GM18505 (cell line): ENCODE results near the gene PAK4.
"Not testable (repeated sequence)": the region's sequence is repeated elsewhere in the genome, so short reads cannot be mapped to it uniquely, and the experiment has no call there.

Source experiments
- ATAC-seq: cut with Tn5 transposase; IDR thresholded peaks from one replicate; pipeline ENCODE4 v1.9.1; 2021; ENCODE audit not compliant: unreplicated experiment
- POLR2A ChIP-seq: IDR thresholded peaks from 4 replicates; pipeline ENCODE4 v1.6.1; 2011; ENCODE audit warnings: borderline replicate concordance; ENCODE audit not compliant: insufficient read depth, insufficient read length; ENCODE audit errors: extremely low read depth

PAK4 gene

DNA sequence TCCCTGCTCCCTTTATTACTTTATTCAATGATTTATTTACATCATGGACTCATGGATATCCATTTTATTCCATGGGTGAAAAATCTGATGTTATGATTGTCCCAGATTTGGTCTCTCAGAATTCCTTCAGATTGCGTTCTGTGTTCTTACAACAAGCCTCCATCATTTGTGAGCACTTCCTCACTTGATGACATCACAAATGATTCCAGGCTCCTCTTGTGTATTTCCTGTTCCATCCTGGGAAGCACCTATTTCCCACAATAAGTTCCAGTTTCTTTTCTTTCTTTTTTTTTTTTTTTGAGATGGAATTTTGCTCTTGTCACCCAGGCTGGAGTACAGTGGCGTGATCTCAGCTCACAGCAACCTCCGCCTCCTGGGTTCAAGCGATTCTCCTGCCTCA lies 34.7 kb upstream of the PAK4 start:
- no peak for TF ChIP-seq POLR2A

DNA sequence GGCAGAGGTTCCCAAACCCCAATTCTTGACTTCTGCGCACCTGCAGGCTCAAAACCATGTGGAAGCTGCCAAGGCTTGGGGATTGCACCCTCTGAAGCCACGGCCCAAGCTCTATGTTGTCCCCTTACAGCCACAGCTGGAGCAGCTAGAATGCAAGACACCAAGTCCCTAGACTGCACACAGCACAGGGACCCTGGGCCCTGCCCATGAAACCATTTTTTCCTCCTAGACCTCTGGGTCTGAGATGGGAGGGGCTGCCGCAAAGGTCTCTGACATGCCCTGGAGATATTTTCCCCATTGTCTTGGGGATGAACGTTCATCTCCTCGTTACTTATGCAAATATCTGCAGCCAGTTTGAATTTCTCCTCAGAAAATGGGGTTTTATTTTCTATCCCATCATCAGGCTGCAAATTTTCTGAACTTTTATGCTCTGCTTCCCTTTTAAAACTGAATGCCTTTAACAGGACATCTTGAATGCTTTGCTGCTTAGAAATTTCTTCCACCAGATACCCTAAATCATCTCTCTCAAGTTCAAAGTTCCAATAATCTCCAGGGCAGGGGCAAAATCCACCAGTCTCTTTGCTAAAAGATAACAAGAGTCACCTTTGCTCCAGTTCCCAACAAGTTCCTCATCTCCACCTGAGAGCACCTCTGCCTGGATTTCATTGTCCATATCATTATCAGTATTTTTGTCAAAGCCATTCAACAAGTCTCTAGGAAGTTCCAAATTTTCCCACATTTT lies 29.6 kb upstream of the PAK4 start:
- not testable (repeated sequence) for ATAC-seq

More for the DNA sequence above, 34.7 kb upstream of the PAK4 start:
- no peak for ATAC-seq

DNA sequence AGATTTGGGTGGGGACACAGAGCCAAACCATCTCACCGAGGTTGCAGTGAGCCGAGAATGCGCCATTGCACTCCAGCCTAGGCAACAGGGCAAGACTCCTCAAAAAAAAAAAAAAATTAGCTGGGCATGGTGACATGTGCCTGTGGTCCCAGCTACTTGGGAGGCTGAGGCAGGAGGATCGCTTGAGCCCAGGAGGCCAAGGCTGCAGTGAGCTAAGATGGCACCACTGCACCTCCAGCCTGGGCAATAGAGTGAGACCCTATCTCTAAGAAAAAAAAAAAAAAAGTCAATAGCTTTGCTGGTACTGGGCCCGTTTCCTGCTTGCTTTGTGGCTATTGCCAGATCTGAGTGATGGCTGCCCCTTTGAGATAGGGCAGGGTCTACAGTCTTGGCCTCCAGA lies 28.3 kb upstream of the PAK4 start:
- ATAC-seq, result no peak
- TF ChIP-seq POLR2A, result no peak

DNA sequence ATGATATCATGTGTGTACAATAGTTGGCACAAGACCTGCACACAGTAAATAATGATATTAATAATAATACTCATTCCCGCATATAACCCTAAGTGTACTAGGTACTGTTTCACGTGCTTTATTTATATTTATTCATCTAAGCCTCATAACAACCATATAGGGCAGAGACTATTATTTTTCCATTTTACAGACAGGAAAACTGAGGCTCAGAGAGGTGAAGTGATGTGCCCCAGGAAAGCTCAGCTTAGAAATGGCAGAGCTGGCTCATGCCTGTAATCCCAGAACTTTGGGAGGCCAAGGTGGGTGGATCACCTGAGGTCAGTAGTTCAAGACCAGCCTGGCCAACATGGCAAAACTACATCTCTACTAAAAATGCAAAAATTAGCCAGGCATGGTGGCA lies 27.9 kb upstream of the PAK4 start:
- no peak for TF ChIP-seq POLR2A
- ATAC-seq, result no peak

DNA sequence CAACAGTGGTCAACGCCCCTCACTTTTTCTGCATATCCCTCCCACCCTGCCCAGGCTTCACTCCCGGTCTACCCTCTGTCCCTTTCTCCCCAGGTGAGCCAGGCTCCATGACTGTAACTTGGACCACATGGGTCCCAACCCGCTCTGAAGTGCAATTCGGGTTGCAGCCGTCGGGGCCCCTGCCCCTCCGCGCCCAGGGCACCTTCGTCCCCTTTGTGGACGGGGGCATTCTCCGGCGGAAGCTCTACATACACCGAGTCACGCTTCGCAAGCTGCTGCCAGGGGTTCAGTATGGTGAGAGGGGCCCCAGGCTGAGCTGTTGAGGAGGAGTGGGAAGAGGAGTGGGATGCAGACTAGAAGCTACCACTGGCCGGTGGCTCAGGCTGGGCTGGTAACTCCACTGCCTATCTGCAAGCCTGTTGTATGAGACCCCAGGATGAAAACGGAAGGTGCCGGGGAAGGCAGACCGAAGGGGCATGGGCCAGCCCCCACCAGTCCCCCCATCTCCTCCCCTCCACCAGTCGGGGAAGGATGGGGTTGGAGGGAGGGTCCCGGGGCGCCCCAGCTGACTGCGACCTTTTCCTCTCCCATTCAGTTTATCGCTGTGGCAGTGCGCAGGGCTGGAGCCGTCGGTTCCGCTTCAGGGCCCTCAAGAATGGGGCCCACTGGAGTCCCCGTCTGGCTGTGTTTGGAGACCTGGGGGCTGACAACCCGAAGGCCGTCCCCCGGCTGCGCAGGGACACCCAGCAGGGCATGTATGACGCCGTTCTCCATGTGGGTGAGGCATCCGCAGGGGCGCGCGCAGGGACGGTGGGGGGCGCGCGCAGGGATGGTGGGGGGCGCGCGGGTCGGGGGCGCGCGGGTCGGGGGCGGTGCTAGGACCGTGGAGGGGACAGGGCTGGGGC lies 27.0 kb upstream of the PAK4 start:
- ATAC-seq, result no peak
- no peak for TF ChIP-seq POLR2A

DNA sequence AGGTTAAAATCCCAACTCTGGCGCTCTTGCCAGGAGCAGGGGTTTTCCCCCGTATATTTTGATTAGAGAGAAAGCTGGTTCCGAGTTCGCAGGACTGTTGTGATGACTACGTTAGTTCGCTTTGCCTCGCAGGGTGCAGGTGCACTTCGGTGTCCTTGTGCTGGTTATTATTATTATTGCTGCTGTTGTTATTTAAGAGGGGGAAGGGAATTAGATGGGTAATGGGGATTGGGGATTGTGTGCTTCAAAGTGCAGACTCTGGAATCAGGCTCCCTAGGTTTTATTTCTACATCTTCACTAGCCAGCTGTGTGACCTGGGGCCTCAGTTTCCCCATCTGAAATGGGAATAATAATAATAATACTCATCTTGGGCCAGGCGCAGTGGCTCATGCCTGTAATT lies 26.2 kb upstream of the PAK4 start:
- no peak for ATAC-seq
- no peak for TF ChIP-seq POLR2A

DNA sequence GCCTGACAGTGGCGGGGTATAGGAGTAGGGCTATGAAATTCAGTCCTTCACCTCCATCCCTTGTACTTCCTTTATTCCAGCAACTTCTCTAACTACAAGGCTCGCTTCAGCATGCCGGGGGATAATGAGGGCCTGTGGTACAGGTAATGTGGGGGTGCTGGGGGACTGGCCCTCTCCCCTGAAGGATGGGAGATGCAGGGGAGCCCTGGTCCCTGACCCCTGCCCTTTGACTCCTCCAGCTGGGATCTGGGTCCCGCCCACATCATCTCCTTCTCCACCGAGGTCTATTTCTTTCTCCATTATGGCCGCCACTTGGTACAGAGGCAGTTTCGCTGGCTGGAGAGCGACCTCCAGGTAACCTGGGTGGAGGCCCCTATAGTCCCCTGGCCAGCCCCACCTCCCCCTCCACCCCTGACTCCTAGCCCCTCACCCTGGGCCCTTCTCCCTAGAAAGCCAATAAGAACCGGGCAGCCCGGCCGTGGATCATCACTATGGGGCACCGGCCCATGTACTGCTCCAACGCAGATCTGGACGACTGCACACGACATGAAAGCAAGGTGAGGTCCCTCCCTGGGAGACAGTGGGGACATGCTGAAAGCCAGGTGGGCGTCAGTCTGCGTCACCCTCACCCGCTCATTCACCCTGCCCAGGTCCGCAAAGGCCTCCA lies 25.0 kb upstream of the PAK4 start:
- no peak for TF ChIP-seq POLR2A
- no peak for ATAC-seq

DNA sequence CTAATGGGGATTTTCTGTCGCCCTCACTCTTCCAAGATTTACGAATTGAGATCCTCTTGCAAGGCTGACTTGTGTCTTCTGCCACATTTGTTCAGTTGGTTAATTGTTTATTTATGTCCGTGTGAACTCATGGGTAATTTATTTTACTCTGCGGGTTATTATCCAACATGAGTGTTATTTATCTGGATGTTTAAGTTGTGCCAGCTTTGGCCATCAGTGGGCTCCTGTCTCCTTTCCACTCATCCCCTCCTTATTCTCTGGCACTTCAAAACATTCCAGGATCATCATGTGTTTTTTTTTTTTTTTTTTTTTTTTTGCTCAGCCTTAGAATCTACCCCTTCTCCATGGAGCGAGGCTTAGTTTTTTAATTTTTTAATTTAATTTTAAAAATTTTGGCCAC lies 22.4 kb upstream of the PAK4 start:
- no peak for ATAC-seq
- no peak for TF ChIP-seq POLR2A

DNA sequence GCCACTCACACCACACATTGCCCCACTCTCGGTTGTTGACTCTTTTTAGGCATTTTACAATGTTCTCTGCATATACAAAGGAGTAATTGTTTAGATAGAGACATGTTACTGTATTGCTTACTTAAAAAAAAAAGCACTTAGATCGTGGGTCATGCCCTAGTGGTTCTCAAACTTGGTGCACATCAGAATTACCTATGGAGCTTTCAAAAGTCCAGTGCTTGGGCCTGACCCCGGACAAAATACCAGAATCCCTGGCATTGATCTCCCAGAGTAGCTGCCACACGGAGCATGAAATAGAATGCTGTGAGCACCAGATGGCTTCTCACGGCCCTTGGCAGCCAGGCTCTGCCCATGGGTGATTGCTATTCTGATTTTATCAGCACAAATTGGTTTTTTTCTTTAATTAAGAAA lies 21.4 kb upstream of the PAK4 start:
- ATAC-seq, result no peak
- no peak for TF ChIP-seq POLR2A

DNA sequence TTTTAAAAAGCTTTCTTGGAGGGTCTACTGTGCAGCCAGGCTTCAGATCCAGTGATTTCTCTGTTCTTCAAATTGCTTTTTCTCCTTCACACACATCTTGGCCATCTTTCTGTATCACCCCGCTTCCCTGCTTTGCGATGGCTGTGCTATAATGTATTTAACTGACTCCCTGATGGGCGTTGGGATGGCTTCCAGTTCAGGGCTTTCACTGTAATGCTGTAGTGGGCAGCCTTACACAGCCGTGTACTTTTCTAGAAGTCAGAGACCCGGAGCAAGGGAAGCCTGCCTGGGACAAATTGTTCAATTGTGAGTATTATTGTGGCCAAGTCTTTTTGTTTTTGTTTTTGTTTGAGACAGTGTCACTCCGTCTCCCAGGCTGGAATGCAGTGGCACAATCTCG lies 19.4 kb upstream of the PAK4 start:
- TF ChIP-seq POLR2A, result no peak
- no peak for ATAC-seq

DNA sequence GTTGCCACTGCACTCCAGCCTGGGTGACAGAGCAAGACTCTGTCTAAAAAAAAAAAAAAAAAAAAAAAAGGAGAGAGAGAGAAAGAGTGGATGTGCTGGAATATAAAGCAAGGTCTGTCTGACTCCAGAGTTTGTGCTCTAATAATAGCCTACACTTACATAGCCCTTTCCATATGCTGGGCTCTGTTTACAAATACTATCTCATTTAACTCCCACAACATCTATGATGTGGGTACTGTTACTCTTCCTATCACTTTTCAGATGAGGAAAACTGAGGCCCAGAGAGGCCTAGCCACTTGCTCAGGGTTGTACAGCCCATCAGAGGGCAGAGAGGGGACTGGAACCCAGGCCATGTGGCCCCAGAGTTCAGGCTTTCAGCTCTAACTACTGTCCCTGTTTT lies 15.9 kb upstream of the PAK4 start:
- ATAC-seq, result no peak
- TF ChIP-seq POLR2A, result no peak

DNA sequence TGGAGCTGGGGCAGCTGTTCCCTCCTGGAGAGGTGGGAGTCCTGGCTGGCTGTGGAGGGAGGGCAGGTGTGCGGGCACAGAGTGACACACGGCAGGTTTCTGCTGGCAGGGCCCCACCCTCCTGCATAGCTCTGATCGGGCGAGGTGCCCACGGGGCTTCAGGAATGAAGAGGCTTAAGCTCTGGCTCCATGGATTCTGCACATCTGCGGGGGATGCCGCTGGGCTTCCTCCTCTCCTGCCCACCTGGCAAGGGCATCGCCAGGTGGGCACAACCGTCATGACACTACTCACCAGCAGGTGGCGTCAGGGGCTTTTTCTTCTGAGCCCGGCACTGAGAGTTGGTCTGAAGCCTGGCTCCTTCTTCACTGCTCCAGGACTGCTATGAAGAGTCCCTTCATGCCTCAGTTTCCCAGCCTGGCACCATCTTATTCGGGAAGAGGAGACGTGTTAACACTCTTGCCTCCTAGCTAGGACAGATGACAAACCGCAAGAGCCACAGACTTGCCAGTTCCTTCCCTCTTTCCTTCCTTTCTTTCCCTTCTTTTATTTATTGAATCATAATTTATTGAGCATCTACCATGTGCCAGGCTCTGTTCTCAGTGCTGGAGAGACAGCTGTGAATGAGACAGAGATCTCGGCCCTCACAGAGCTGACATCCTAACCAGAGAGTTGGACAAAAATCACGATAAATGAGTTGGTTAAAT lies 15.2 kb upstream of the PAK4 start:
- TF ChIP-seq POLR2A, result no peak
- ATAC-seq, result no peak

DNA sequence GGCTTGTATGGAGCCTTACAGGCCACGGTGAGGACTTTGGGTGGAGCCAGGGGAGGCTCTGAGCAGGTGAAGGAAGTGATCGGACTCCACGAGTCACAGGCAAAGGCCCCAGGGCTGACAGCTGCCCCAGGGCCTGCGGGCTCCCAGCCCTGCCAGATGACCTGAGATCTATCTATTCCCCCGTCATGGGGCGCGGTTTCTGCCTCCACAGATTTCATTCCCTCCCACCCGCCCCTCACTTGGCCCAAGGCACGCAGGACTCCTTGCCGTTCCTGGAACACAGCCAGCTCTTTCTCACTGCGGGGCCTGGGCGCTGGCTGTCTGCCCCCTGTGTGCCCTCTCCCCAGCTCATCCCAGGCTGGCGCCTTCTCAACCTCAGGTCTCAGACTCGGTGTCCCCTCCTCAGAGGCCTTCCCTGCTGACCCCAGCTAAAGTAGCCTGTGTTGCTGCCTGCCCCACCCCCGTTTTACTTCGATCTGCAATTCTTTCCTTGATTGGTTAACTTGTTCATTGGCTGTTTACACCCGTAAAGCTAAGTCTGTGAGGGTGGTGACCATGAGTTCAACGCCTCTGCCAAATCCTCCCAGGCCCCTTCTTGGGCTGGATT lies 13.9 kb upstream of the PAK4 start:
- no peak for TF ChIP-seq POLR2A
- no peak for ATAC-seq
